Dedifferentiated amniotic fluid mesenchymal stem cell (primary cell): ENCODE measurements around the gene GIT2.
A peak's percentile ranks its signal among the peaks of the same experiment; 100 is the strongest.

Source experiments
- DNase-seq: peaks from one replicate; pipeline ENCODE4 v3.0.0-alpha.2; 2016; ENCODE audit errors: extremely low spot score

GIT2 gene

GRCh38 chr12:109981311-109981710 is 14.9 kb downstream of the GIT2 start:
- no peak for DNase-seq

GRCh38 chr12:109972821-109973220 is 23.3 kb downstream of the GIT2 start:
- no peak for DNase-seq

GRCh38 chr12:109968801-109969200 is 27.4 kb downstream of the GIT2 start:
- no peak for DNase-seq

GRCh38 chr12:109968032-109968420 is 28.1 kb downstream of the GIT2 start:
- DNase-seq, result no peak

GRCh38 chr12:109967383-109968031 is 28.7 kb downstream of the GIT2 start:
- DNase-seq, result no peak

- DNase-seq, result no peak
These were observed 29.6 kb downstream of the GIT2 start for GRCh38 chr12:109966546-109966945.

- peak; percentile 21 for DNase-seq
These were observed 32.3 kb downstream of the GIT2 start for GRCh38 chr12:109963743-109964429.

GRCh38 chr12:109963330-109963729 is 32.8 kb downstream of the GIT2 start:
- no peak for DNase-seq

GRCh38 chr12:109962398-109962797 is 33.8 kb downstream of the GIT2 start:
- no peak for DNase-seq

GRCh38 chr12:109961612-109962011 is 34.6 kb downstream of the GIT2 start:
- no peak for DNase-seq

GRCh38 chr12:109961201-109961600 is 35.0 kb downstream of the GIT2 start:
- DNase-seq, result no peak

- no peak for DNase-seq
These were observed 36.6 kb downstream of the GIT2 start for GRCh38 chr12:109959411-109960093.

- DNase-seq, result no peak
These were observed 37.8 kb downstream of the GIT2 start for GRCh38 chr12:109958374-109958773.

GRCh38 chr12:109953656-109954055 is 42.5 kb downstream of the GIT2 start:
- DNase-seq, result no peak

- DNase-seq, result no peak
These were observed 43.3 kb downstream of the GIT2 start for GRCh38 chr12:109952873-109953272.

GRCh38 chr12:109952160-109952858 is 43.9 kb downstream of the GIT2 start:
- no peak for DNase-seq

- no peak for DNase-seq
These were observed 44.4 kb downstream of the GIT2 start for GRCh38 chr12:109951751-109952150.

GRCh38 chr12:109951136-109951535 is 45.0 kb downstream of the GIT2 start:
- DNase-seq, result peak; percentile 80

GRCh38 chr12:109950625-109951024 is 45.5 kb downstream of the GIT2 start:
- no peak for DNase-seq

- peak; percentile 65 for DNase-seq
These were observed 47.1 kb downstream of the GIT2 start for GRCh38 chr12:109949089-109949488.

GRCh38 chr12:109948368-109948767 is 47.8 kb downstream of the GIT2 start:
- no peak for DNase-seq

- no peak for DNase-seq
These were observed 48.6 kb downstream of the GIT2 start for GRCh38 chr12:109947521-109947920.
